ENCODE results near the gene USP3. TPM values are rescaled to one million over a fixed set of nuclear protein-coding genes. Genes with fewer than 3 reads are reported as not detected.

The USP3 gene
- total RNA-seq, 1 experiment from 2014 or later, result 36.6 TPM

DNA sequence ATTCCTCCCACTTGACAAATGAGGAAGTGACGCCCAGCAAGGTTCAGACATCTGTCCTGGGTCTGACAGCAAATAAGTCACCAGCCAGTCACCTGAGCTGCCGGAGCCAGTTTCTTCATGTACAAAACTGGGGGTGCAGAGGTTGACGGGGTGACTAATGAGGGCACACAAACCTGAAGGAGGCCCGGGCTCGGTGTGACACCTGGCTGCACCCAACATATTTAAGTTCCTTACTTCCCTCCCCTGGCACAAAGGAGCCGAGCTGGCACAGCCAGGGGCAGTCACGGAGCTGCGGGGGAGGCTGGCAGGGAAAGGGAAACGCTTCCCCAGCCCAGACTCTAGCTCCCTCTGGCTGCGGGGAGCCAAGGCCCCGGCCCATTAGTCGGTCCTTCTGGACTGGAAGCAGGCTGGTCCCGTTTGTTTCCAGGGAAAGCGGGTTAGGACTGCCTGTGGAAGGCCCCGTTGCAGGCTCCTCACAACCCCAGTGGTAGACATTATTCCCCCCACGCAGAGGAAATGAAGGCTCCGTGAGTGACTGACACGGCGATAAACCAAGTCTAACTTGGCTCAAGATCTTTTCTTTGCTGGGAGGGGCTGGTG is 95.1 kb downstream of the USP3 start (continued):
- TF ChIP-seq ESRRA (CRISPR knock-in tag; IDR thresholded peaks at IDR 0.05; ENCODE audit: borderline replicate concordance) (no peak), NR2C2 (CRISPR knock-in tag; IDR thresholded peaks at IDR 0.05) (no peak), FOXP1 (CRISPR knock-in tag; IDR thresholded peaks at IDR 0.05; ENCODE audit: borderline replicate concordance) (no peak), KAT7 (CRISPR knock-in tag; IDR thresholded peaks at IDR 0.05; ENCODE audit: borderline replicate concordance) (no peak), TP53 (CRISPR knock-in tag; IDR thresholded peaks at IDR 0.05) (no peak)
- TF ChIP-seq, protein P1, sequence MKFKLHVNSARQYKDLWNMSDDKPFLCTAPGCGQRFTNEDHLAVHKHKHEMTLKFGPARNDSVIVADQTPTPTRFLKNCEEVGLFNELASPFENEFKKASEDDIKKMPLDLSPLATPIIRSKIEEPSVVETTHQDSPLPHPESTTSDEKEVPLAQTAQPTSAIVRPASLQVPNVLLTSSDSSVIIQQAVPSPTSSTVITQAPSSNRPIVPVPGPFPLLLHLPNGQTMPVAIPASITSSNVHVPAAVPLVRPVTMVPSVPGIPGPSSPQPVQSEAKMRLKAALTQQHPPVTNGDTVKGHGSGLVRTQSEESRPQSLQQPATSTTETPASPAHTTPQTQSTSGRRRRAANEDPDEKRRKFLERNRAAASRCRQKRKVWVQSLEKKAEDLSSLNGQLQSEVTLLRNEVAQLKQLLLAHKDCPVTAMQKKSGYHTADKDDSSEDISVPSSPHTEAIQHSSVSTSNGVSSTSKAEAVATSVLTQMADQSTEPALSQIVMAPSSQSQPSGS (CRISPR knock-in tag; IDR thresholded peaks at IDR 0.05; ENCODE audit: borderline replicate concordance, low read depth), result no peak
- TF ChIP-seq, protein P2, sequence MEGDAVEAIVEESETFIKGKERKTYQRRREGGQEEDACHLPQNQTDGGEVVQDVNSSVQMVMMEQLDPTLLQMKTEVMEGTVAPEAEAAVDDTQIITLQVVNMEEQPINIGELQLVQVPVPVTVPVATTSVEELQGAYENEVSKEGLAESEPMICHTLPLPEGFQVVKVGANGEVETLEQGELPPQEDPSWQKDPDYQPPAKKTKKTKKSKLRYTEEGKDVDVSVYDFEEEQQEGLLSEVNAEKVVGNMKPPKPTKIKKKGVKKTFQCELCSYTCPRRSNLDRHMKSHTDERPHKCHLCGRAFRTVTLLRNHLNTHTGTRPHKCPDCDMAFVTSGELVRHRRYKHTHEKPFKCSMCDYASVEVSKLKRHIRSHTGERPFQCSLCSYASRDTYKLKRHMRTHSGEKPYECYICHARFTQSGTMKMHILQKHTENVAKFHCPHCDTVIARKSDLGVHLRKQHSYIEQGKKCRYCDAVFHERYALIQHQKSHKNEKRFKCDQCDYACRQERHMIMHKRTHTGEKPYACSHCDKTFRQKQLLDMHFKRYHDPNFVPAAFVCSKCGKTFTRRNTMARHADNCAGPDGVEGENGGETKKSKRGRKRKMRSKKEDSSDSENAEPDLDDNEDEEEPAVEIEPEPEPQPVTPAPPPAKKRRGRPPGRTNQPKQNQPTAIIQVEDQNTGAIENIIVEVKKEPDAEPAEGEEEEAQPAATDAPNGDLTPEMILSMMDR (IDR thresholded peaks at IDR 0.05), result no peak
- TF ChIP-seq, protein P3, sequence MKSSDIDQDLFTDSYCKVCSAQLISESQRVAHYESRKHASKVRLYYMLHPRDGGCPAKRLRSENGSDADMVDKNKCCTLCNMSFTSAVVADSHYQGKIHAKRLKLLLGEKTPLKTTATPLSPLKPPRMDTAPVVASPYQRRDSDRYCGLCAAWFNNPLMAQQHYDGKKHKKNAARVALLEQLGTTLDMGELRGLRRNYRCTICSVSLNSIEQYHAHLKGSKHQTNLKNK (CRISPR knock-in tag; IDR thresholded peaks at IDR 0.05), result no peak

DNA sequence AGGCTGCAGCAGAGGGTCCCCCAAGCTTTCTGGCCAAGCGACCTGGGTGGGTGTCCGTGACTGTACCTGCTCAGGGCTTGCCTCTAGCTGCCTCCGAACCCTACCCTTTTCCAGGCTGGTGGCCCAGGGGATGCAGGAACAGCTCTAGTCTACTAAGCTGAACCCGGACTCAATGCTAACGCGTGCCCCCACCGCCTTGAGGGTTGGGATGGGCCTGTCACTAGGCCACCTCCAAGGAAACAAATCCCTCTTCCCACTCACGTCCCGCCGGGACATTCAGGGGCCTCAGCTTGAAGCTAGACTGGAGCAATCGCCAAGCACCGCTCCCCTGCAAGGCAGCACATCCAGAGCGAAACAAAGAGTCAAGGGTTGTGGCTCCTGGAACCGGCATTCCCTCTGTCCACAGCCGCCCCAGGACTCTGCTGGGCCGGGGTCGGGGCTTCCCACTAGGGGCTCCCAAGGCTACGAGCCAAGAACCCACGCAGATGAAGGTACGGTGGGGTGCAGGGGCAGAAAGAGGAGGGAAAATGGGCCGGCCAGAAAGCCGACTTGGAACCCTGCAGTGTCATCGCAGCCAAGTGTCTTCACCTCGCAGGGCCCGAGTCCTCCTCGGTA is 95.7 kb downstream of the USP3 start:
- Mint-ChIP-seq H3K36me3 (no peaks in the 10 kb centered on the region), H3K27ac (no peak overlapping the region), H3K4me1 (peaks cover 24% of the 10 kb centered on the region), H3K9me3 (no peaks in the 10 kb centered on the region), H3K4me3 (peak overlapping the region; percentile 59), H3K27me3 (ENCODE audit: low read depth) (peaks cover 28% of the 10 kb centered on the region)
- ChIA-PET CTCF (interaction anchor here (0.5 to 5.2 kb wide), 37 partner anchors 8 to 813 kb away, joined by 3 to 63 read pairs (median 5); partner anchors contain the start of genes CIAO2A and USP3), POLR2A (no interaction called here)
- ATAC-seq, result peak; percentile 22
- peak; percentile 41 for DNase-seq (ENCODE audit: low spot score)
- TF ChIP-seq, protein P4, sequence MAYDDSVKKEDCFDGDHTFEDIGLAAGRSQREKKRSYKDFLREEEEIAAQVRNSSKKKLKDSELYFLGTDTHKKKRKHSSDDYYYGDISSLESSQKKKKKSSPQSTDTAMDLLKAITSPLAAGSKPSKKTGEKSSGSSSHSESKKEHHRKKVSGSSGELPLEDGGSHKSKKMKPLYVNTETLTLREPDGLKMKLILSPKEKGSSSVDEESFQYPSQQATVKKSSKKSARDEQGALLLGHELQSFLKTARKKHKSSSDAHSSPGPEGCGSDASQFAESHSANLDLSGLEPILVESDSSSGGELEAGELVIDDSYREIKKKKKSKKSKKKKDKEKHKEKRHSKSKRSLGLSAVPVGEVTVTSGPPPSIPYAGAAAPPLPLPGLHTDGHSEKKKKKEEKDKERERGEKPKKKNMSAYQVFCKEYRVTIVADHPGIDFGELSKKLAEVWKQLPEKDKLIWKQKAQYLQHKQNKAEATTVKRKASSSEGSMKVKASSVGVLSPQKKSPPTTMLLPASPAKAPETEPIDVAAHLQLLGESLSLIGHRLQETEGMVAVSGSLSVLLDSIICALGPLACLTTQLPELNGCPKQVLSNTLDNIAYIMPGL (CRISPR knock-in tag; IDR thresholded peaks at IDR 0.05), result peak; percentile 61; the same call in 1 of the 2 replicates
- no peak for TF ChIP-seq NFYB (CRISPR knock-in tag; conservative IDR thresholded peaks at IDR 0.05; ENCODE audit: low read depth)
- 0 out of 2 replicates have a peak, but pooled peaks have one; percentile 14 for TF ChIP-seq SMAD3 (CRISPR knock-in tag; IDR thresholded peaks at IDR 0.05; ENCODE audit: borderline replicate concordance)
- TF ChIP-seq, protein P2 (IDR thresholded peaks at IDR 0.05), result no peak
- no peak for TF ChIP-seq KAT7 (CRISPR knock-in tag; IDR thresholded peaks at IDR 0.05; ENCODE audit: borderline replicate concordance)

DNA sequence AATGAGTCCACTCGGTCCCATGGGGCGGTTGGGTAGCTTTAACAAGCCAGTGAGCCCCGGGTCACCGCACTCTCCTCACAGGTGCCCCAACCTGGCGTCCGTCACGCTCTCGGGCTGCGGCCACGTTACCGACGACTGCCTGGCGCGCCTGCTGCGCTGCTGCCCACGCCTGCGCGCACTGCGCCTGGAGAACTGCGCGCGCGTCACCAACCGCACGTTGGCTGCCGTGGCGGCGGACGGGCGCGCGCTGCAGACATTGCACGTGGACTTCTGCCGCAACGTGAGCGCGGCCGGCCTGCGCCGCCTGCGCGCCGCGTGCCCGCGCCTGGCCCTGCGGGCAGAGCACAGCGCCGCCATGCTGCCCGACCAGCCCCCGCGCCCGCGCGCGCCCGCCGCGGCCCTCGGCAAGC is 96.2 kb downstream of the USP3 start:
- POLR2A ChIA-PET, result no interaction called here
- no peaks in the 10 kb centered on the region for H3K36me3 Mint-ChIP-seq
- H3K27ac Mint-ChIP-seq, result no peak overlapping the region
- H3K4me3 Mint-ChIP-seq, result peak overlapping the region; percentile 83
- CTCF ChIA-PET, result interaction anchor here (0.5 to 5.2 kb wide), 24 partner anchors 7 to 813 kb away, joined by 3 to 63 read pairs (median 7); partner anchors contain the start of gene USP3
- DNase-seq (ENCODE audit: low spot score) (peak; percentile 67), ATAC-seq (peak; percentile 60)
- peaks cover 28% of the 10 kb centered on the region for H3K27me3 Mint-ChIP-seq (ENCODE audit: low read depth)
- peaks cover 21% of the 10 kb centered on the region for H3K4me1 Mint-ChIP-seq
- H3K9me3 Mint-ChIP-seq, result no peaks in the 10 kb centered on the region
- TF ChIP-seq, protein P5, sequence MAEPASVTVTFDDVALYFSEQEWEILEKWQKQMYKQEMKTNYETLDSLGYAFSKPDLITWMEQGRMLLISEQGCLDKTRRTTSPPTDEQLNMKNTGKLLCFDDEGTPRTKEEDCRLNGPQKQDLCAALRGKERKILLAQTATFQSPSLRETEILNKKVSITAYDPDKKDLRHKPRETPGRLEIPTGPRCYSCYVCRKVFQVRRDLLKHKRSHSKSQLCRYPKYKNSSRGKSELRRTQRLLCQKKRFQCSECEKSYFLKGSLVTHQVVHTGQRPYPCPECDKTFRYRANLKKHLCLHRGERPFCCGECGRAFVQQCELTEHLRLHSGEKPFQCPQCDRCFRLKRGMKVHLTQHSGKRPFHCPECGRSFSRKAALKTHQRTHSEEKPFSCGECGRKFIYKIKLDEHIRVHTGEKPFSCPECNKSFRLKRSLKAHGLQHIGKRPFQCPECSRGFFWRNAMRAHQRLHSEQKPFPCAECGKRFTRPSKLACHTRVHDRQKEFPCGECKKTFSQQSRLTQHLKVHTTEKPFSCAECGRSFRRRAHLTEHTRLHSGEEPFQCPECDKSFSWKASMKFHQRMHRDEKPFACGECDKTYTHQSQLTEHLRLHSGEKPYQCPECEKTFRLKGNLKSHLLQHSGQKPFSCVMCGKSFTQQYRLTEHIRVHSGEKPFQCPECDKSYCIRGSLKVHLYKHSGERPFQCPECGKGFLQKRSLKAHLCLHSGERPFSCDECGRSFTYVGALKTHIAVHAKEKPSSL (CRISPR knock-in tag; conservative IDR thresholded peaks at IDR 0.05), result no peak
- TF ChIP-seq ZNF416 (CRISPR knock-in tag; IDR thresholded peaks at IDR 0.05) (0 out of 2 replicates have a peak, but pooled peaks have one; percentile 49), NR1H2 (CRISPR knock-in tag; IDR thresholded peaks at IDR 0.05) (no peak), GRHL2 (CRISPR knock-in tag; IDR thresholded peaks at IDR 0.05; ENCODE audit: insufficient replicate concordance, severe bottlenecking) (no peak), RELA (CRISPR knock-in tag; IDR thresholded peaks at IDR 0.05; ENCODE audit: borderline replicate concordance) (0 out of 2 replicates have a peak, but pooled peaks have one; percentile 66)
- TF ChIP-seq, protein P6, sequence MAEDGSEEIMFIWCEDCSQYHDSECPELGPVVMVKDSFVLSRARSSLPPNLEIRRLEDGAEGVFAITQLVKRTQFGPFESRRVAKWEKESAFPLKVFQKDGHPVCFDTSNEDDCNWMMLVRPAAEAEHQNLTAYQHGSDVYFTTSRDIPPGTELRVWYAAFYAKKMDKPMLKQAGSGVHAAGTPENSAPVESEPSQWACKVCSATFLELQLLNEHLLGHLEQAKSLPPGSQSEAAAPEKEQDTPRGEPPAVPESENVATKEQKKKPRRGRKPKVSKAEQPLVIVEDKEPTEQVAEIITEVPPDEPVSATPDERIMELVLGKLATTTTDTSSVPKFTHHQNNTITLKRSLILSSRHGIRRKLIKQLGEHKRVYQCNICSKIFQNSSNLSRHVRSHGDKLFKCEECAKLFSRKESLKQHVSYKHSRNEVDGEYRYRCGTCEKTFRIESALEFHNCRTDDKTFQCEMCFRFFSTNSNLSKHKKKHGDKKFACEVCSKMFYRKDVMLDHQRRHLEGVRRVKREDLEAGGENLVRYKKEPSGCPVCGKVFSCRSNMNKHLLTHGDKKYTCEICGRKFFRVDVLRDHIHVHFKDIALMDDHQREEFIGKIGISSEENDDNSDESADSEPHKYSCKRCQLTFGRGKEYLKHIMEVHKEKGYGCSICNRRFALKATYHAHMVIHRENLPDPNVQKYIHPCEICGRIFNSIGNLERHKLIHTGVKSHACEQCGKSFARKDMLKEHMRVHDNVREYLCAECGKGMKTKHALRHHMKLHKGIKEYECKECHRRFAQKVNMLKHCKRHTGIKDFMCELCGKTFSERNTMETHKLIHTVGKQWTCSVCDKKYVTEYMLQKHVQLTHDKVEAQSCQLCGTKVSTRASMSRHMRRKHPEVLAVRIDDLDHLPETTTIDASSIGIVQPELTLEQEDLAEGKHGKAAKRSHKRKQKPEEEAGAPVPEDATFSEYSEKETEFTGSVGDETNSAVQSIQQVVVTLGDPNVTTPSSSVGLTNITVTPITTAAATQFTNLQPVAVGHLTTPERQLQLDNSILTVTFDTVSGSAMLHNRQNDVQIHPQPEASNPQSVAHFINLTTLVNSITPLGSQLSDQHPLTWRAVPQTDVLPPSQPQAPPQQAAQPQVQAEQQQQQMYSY (CRISPR knock-in tag; IDR thresholded peaks at IDR 0.05), result no peak
